Muscle of leg (tissue), 11 donors: Measurements from ENCODE around the gene PDE6G. TPM values are rescaled to one million over a fixed set of nuclear protein-coding genes. Genes with fewer than 3 reads are reported as not detected.

ENCODE experiments used
- DNase-seq: peaks from one replicate; pipeline ENCODE4 v3.0.0; 2013
- H3K27ac ChIP-seq: one replicate; pipeline ENCODE4 v1.5.1; 2013; ENCODE audit warnings: mild to moderate bottlenecking, low read length, control low read depth
- H3K27me3 ChIP-seq: one replicate; pipeline ENCODE4 v1.6.1; 2013; ENCODE audit warnings: low read length; ENCODE audit not compliant: control insufficient read depth, insufficient read depth
- H3K36me3 ChIP-seq: one replicate; pipeline ENCODE4 v1.6.1; 2013; ENCODE audit warnings: low read length; ENCODE audit not compliant: control insufficient read depth, insufficient read depth
- H3K4me1 ChIP-seq: one replicate; pipeline ENCODE4 v1.6.1; 2013; ENCODE audit warnings: low read length; ENCODE audit not compliant: control insufficient read depth, insufficient read depth
- H3K4me3 ChIP-seq: one replicate; pipeline ENCODE4 v1.5.1; 2013; ENCODE audit warnings: low read length, control low read depth
- H3K9me3 ChIP-seq: replicated peaks from 2 replicates; pipeline ENCODE4 v1.6.1; 2013; ENCODE audit warnings: low read depth, low read length; ENCODE audit not compliant: control insufficient read depth
- WGBS: methylation state at CpG from one replicate; pipeline ENCODE4 v1.1.5; 2013; ENCODE audit warnings: missing lambda C conversion rate; ENCODE audit not compliant: insufficient coverage; 5-methylcytosine and 5-hydroxymethylcytosine counted together
- polyA plus RNA-seq, 8 donors: library from polyadenylated mRNA; unstranded; fragments of 120-200 nt; gene quantifications; one replicate each; pipeline versions ENCODE4 v1.2.1 to v1.2.3, GENCODE V29; 2013; ENCODE audit warnings: inconsistent platforms in 1 of 8, low replicate concordance in 1 of 8; ENCODE audit not compliant: insufficient read length in 8 of 8, insufficient read depth in 1 of 8
- total RNA-seq: library from RNA; stranded (reverse); fragments of 120-200 nt; gene quantifications from one replicate; pipeline ENCODE4 v1.2.4, GENCODE V29; 2013

The PDE6G gene
- total and polyA plus RNA-seq, 9 donors: 1.9 to 5.8 (median 3.4) TPM

GRCh38 chr17:81609541-81610311, 46.6 kb downstream of the PDE6G start:
- Histone ChIP-seq H3K27me3 (no peaks in the 10 kb centered on the region), H3K9me3 (no peaks in the 10 kb centered on the region), H3K36me3 (peaks cover 68% of the 10 kb centered on the region), H3K4me1 (peaks cover 4% of the 10 kb centered on the region), H3K27ac (no peak overlapping the region), H3K4me3 (no peak overlapping the region)
- 92% methylated on average over 9 of the region's 19 CpGs for WGBS
- DNase-seq: no peak

GRCh38 chr17:81608605-81609004, 47.7 kb downstream of the PDE6G start:
- H3K27ac ChIP-seq: no peak overlapping the region
- no peaks in the 10 kb centered on the region for H3K27me3 ChIP-seq
- H3K4me1 ChIP-seq: no peaks in the 10 kb centered on the region
- 90% methylated on average over 11 of the region's 13 CpGs for WGBS
- DNase-seq: no peak
- no peaks in the 10 kb centered on the region for H3K9me3 ChIP-seq
- H3K36me3 ChIP-seq: peaks cover 68% of the 10 kb centered on the region
- H3K4me3 ChIP-seq: no peak overlapping the region

- no peaks in the 10 kb centered on the region for H3K4me1 ChIP-seq
- peaks cover 68% of the 10 kb centered on the region for H3K36me3 ChIP-seq
- H3K4me3 ChIP-seq: no peak overlapping the region
- no peak for DNase-seq
- no CpG with 5 or more reads among the region's 4 CpGs for WGBS
- no peak overlapping the region for H3K27ac ChIP-seq
- no peaks in the 10 kb centered on the region for H3K27me3 ChIP-seq
- H3K9me3 ChIP-seq: no peaks in the 10 kb centered on the region
Observed at GRCh38 chr17:81608082-81608481, 48.3 kb downstream of the PDE6G start.

- no peak for DNase-seq
- 86% methylated on average over 2 of the region's 6 CpGs for WGBS
Observed at GRCh38 chr17:81607431-81607830, 48.9 kb downstream of the PDE6G start.

GRCh38 chr17:81603846-81604610, 52.3 kb downstream of the PDE6G start:
- Histone ChIP-seq H3K9me3 (no peaks in the 10 kb centered on the region), H3K27me3 (no peaks in the 10 kb centered on the region), H3K36me3 (peaks cover 72% of the 10 kb centered on the region), H3K27ac (no peak overlapping the region), H3K4me3 (no peak overlapping the region), H3K4me1 (peaks cover 2% of the 10 kb centered on the region)
- 92% methylated on average over 7 of the region's 11 CpGs for WGBS
- no peak for DNase-seq

More at GRCh38 chr17:81607431-81607830, 48.9 kb downstream of the PDE6G start:
- Histone ChIP-seq H3K4me1 (no peaks in the 10 kb centered on the region), H3K4me3 (no peak overlapping the region), H3K27me3 (no peaks in the 10 kb centered on the region), H3K36me3 (peaks cover 63% of the 10 kb centered on the region), H3K27ac (no peak overlapping the region), H3K9me3 (no peaks in the 10 kb centered on the region)

- H3K27ac ChIP-seq: no peak overlapping the region
- peaks cover 67% of the 10 kb centered on the region for H3K36me3 ChIP-seq
- H3K27me3 ChIP-seq: no peaks in the 10 kb centered on the region
- peaks cover 2% of the 10 kb centered on the region for H3K4me1 ChIP-seq
- peak; percentile 83 for DNase-seq
- H3K9me3 ChIP-seq: no peaks in the 10 kb centered on the region
- 3% methylated on average over 3 of the region's 9 CpGs for WGBS
- no peak overlapping the region for H3K4me3 ChIP-seq
Observed at GRCh38 chr17:81601525-81602120, 54.7 kb downstream of the PDE6G start.

Other genes starting within 250 kb of the PDE6G start
- 810 TPM for gene ACTG1, start 143.7 kb downstream of the PDE6G start, total RNA-seq
- gene ACTG1, start 143.7 kb downstream of the PDE6G start, polyA plus RNA-seq: 1,000 to 10,000 TPM; 1,113 to 1,698 (median 1,529) TPM
- 2.8 TPM for gene FSCN2, start 128.2 kb downstream of the PDE6G start, total RNA-seq
- gene FSCN2, start 128.2 kb downstream of the PDE6G start, polyA plus RNA-seq: 1 to 10 TPM; 1.7 to 4.8 (median 2.5) TPM
- 12.9 TPM for gene FAAP100, start 104.2 kb downstream of the PDE6G start, total RNA-seq
- gene FAAP100, start 104.2 kb downstream of the PDE6G start, polyA plus RNA-seq: 10 to 100 TPM; 16.3 to 25.9 (median 20.7) TPM
- gene NPLOC4, start 19.4 kb downstream of the PDE6G start, total RNA-seq: 31.9 TPM
- gene NPLOC4, start 19.4 kb downstream of the PDE6G start, polyA plus RNA-seq: 10 to 100 TPM; 47.4 to 66.2 (median 50.4) TPM
- 0.53 TPM for gene TSPAN10, start 19.3 kb downstream of the PDE6G start, total RNA-seq
- 1 to 10 TPM in 5 of 8 donors, under 1 TPM in 3; 0.68 to 1.7 (median 1.2) TPM for gene TSPAN10, start 19.3 kb downstream of the PDE6G start, polyA plus RNA-seq
- gene OXLD1, start 10.1 kb upstream of the PDE6G start, total RNA-seq: 21.8 TPM
- gene OXLD1, start 10.1 kb upstream of the PDE6G start, polyA plus RNA-seq: 10 to 100 TPM in 7 of 8 donors, 1 to 10 TPM in 1; 9.9 to 15.6 (median 11.4) TPM
- gene CCDC137, start 10.2 kb upstream of the PDE6G start, total RNA-seq: 9.1 TPM
- gene CCDC137, start 10.2 kb upstream of the PDE6G start, polyA plus RNA-seq: 10 to 100 TPM; 13.9 to 18.0 (median 15.6) TPM
- 32.9 TPM for gene ARL16, start 27.3 kb upstream of the PDE6G start, total RNA-seq
- gene ARL16, start 27.3 kb upstream of the PDE6G start, polyA plus RNA-seq: 10 to 100 TPM; 25.1 to 36.8 (median 31.1) TPM
- gene HGS, start 27.5 kb upstream of the PDE6G start, total RNA-seq: 32.0 TPM
- 10 to 100 TPM; 41.0 to 64.8 (median 47.5) TPM for gene HGS, start 27.5 kb upstream of the PDE6G start, polyA plus RNA-seq
- gene MRPL12, start 46.8 kb upstream of the PDE6G start, total RNA-seq: 10.2 TPM
- 10 to 100 TPM; 49.7 to 65.8 (median 58.8) TPM for gene MRPL12, start 46.8 kb upstream of the PDE6G start, polyA plus RNA-seq
- 4.3 TPM for gene SLC25A10, start 55.7 kb upstream of the PDE6G start, total RNA-seq
- 1 to 10 TPM; 3.3 to 5.3 (median 4.2) TPM for gene SLC25A10, start 55.7 kb upstream of the PDE6G start, polyA plus RNA-seq
- gene GCGR, start 147.6 kb upstream of the PDE6G start, total RNA-seq: not detected
- gene GCGR, start 147.6 kb upstream of the PDE6G start, polyA plus RNA-seq: under 1 TPM in 4 of 8 donors, not detected in 4; 0.10 to 0.21 (median 0.18) TPM
- 113 TPM for gene MCRIP1, start 176.7 kb upstream of the PDE6G start, total RNA-seq
- 100 to 1,000 TPM; 123 to 147 (median 134) TPM for gene MCRIP1, start 176.7 kb upstream of the PDE6G start, polyA plus RNA-seq
- gene PPP1R27, start 178.5 kb upstream of the PDE6G start, total RNA-seq: 43.4 TPM
- 10 to 100 TPM; 14.6 to 57.4 (median 28.8) TPM for gene PPP1R27, start 178.5 kb upstream of the PDE6G start, polyA plus RNA-seq
- 385 TPM for gene P4HB, start 204.0 kb upstream of the PDE6G start, total RNA-seq
- gene P4HB, start 204.0 kb upstream of the PDE6G start, polyA plus RNA-seq: 100 to 1,000 TPM; 383 to 577 (median 450) TPM
- 86.0 TPM for gene ARHGDIA, start 214.8 kb upstream of the PDE6G start, total RNA-seq
- gene ARHGDIA, start 214.8 kb upstream of the PDE6G start, polyA plus RNA-seq: 100 to 1,000 TPM; 145 to 236 (median 190) TPM
- gene ALYREF, start 235.0 kb upstream of the PDE6G start, total RNA-seq: 72.6 TPM
- gene ALYREF, start 235.0 kb upstream of the PDE6G start, polyA plus RNA-seq: 10 to 100 TPM; 56.0 to 80.0 (median 70.8) TPM
- 113 TPM for gene ANAPC11, start 235.2 kb upstream of the PDE6G start, total RNA-seq
- 100 to 1,000 TPM; 104 to 140 (median 113) TPM for gene ANAPC11, start 235.2 kb upstream of the PDE6G start, polyA plus RNA-seq
- gene NPB, start 245.7 kb upstream of the PDE6G start, total RNA-seq: 2.0 TPM
- gene NPB, start 245.7 kb upstream of the PDE6G start, polyA plus RNA-seq: under 1 TPM; 0.22 to 0.82 (median 0.66) TPM